Esophagus mucosa (tissue), 1 donor: ENCODE measurements around the gene MIEF1. TPM values are rescaled to one million over a fixed set of nuclear protein-coding genes. Genes with fewer than 3 reads are reported as not detected.

Experiments
- ATAC-seq: fragments of 200-7000 bp; cut with Tn5 transposase; one replicate; pipeline ENCODE4 v1.9.1; 2020
- total RNA-seq: library from RNA; stranded (reverse); gene quantifications from one replicate; pipeline ENCODE4 v1.2.4, GENCODE V29; 2023
- donor health status: DM: yes; HTN: yes; CAD: no.

The MIEF1 gene
- total RNA-seq, 1 donor from 2014 or later: 16.7 TPM

DNA sequence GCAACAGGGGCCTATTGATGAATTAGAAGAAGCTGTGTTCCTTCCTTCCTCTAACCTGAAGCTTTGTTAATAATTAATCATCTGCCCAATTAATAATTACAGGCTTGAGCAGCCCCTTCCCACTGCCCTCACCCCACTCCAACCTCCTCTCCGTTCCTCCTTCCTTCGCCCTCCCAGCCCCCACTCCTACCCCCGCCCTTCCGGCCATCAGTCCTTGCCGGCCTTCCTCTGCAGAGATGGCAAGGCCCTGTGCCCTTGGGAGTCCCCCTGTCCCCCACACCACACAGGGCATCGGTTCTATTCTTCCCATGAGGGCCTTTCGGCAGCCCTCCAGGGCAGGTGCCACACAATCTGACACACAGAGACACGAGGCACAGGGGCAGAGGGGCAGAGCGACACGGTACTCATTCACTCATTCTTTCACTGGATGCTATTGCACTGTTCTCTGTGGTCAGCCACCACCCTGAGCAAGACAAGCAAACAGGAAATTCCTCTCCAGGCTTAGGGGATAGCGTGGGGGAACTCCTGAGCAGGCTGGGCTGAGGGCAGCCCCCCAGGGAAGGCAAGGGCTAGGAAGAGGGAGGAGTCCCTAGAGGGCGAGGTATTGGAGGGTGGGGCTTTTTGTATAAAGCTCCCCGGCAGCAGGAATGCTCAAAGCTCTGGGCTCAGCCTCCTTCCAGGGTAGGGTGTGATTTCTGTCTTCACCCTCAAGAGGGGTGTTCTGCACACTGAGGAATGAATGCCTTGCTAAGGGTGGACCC, 30.5 kb upstream of the MIEF1 start:
- peak; percentile 24 for ATAC-seq

DNA sequence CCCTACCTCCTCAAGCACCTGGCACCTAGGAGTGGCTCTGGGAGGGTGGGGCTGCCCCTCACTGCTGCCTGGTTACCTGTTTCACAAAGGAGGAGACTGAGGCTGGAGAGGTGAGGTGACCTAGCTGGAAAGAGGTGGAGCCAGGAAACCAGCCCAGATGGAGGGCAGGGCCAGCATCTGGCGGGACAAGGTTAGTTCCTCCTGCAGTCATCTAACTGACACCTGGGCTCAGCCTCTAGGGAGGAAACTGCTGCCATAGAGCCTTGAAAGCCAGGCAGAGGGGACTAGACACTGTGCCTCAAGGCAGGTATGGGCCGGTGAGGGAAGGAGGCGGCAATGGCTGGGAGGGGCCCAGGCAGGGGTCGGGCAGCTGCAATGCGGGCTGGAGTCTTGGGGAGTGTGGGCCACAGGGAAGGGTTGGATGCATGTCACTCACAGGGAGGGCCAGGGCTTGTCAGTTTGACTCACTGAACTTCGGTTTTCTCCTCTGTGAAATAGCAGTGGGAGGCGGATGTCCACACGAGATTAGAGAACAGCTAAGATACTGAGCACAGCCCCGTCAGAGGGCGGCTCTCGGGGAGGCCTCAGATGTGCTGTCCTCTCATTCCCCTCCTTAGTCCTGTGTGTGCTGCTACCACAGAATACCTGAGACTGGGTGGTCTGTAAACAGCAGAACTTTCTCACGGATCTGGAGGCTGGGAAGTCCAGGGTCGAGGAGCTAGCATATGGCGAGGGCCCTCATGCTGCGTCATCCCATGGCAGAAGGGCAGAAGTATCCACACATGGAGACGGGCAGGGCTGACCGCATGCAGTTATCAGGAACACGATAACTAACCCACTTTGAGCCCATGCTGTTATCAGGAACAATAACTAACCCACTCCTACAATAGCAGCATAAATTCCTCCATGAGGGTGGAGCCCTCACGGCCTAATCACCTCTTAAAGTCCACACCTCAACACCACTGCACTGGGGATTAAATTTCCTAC, 29.2 kb upstream of the MIEF1 start:
- ATAC-seq: peak; percentile 75

- ATAC-seq: no peak
Observed at GRCh38 chr22:39473851-39474250, 28.2 kb upstream of the MIEF1 start.

- no peak for ATAC-seq
Observed at GRCh38 chr22:39474351-39475111, 27.6 kb upstream of the MIEF1 start.

DNA sequence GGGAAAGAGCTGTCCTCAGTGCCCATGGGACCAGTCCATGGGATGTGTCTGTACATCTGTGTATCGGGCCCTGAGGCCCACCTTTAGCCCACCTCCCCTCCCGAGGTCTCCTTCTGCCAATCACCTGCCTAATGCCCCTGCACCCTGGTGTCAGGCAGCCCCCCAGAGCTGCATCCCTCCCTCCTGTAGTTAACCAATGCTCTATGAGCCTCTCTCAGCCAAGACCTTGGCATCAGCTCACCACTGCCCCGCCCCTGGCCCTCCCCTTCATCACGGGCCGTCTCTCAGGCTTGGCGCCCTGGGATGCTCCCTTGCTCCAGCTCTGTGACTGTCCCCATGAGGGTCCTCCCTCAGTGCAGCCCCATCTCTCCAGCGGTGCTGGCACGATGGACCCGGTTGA, 26.8 kb upstream of the MIEF1 start:
- no peak for ATAC-seq

GRCh38 chr22:39475902-39476301, 26.2 kb upstream of the MIEF1 start:
- ATAC-seq: no peak

- no peak for ATAC-seq
Observed at GRCh38 chr22:39476664-39477063, 25.4 kb upstream of the MIEF1 start.

DNA sequence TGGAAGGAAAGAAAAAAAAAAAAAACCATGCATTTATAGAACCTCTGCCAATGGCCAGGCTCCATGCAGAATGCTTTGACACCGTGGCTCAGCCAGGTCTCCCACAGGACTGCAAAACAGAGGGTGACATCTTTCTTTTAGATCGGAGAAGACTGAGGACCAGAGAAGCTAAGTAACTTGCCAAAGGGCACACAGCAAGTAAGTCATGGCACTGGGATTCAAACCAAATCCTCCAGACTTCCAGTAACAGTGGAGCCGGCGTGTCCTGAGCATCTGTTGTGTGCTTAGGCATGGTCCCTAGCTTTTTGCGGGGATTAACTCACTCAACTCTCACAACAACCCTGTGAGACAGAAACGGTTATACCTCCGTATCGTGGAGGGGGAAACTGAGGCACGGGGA, 24.5 kb upstream of the MIEF1 start:
- ATAC-seq: no peak

DNA sequence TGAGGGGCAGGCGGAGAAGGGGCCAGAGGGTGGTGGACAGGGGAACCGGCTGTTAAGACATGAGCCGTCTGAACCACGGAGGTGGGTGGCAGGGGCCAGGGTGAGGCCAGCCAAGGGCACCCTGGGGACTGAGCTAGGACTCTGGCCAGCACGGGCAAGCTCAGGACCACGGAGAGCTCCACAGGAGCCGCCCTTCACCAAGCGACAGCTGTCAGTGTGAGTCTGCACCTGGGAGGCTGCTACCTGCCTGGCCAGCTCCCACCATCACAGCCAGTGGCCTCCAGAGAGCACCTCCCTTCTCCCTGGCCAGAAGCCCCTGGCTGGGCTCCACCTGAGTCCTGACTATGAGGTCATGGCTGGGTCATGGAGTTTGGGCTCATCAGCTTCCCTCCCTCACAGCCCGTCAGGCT, 23.6 kb upstream of the MIEF1 start:
- peak; percentile 48 for ATAC-seq

- ATAC-seq: no peak
Observed at GRCh38 chr22:39479254-39479653, 22.8 kb upstream of the MIEF1 start.

- ATAC-seq: no peak
Observed at GRCh38 chr22:39480557-39480956, 21.5 kb upstream of the MIEF1 start.

- ATAC-seq: no peak
Observed at GRCh38 chr22:39481054-39481453, 21.0 kb upstream of the MIEF1 start.

- ATAC-seq: no peak
Observed at GRCh38 chr22:39481595-39481994, 20.5 kb upstream of the MIEF1 start.

- ATAC-seq: no peak
Observed at GRCh38 chr22:39482768-39483167, 19.3 kb upstream of the MIEF1 start.

DNA sequence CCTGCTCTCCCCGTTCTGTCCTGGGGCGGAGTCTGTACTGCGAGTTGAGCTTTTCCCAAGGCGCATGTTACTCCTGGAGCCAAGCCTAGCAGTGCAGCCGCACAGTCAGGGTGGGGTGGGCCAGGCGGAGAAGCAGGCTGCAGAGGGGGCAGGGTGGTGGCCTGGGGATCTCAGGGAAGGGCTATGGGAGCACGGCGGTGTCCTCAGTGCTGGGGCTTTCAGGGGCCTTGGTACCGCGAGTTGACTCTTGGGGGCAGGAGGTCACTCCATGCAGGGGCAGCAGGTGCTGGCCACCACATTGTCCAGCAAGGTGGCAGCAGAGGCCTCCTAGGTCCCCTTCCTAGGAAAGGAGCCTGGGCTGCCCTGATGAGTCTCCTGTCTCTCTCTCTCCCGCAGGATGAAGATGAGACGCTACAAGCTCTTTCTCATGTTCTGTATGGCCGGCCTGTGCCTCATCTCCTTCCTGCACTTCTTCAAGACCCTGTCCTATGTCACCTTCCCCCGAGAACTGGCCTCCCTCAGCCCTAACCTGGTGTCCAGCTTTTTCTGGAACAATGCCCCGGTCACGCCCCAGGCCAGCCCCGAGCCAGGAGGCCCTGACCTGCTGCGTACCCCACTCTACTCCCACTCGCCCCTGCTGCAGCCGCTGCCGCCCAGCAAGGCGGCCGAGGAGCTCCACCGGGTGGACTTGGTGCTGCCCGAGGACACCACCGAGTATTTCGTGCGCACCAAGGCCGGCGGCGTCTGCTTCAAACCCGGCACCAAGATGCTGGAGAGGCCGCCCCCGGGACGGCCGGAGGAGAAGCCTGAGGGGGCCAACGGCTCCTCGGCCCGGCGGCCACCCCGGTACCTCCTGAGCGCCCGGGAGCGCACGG, 14.9 kb upstream of the MIEF1 start:
- ATAC-seq: no peak

DNA sequence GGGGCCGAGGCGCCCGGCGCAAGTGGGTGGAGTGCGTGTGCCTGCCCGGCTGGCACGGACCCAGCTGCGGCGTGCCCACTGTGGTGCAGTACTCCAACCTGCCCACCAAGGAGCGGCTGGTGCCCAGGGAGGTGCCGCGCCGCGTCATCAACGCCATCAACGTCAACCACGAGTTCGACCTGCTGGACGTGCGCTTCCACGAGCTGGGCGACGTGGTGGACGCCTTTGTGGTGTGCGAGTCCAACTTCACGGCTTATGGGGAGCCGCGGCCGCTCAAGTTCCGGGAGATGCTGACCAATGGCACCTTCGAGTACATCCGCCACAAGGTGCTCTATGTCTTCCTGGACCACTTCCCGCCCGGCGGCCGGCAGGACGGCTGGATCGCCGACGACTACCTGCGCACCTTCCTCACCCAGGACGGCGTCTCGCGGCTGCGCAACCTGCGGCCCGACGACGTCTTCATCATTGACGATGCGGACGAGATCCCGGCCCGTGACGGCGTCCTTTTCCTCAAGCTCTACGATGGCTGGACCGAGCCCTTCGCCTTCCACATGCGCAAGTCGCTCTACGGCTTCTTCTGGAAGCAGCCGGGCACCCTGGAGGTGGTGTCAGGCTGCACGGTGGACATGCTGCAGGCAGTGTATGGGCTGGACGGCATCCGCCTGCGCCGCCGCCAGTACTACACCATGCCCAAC, 14.1 kb upstream of the MIEF1 start:
- ATAC-seq: no peak

- ATAC-seq: no peak
Observed at GRCh38 chr22:39488563-39489083, 13.5 kb upstream of the MIEF1 start.

- ATAC-seq: no peak
Observed at GRCh38 chr22:39489094-39490068, 12.7 kb upstream of the MIEF1 start.

GRCh38 chr22:39490135-39490798, 11.8 kb upstream of the MIEF1 start:
- ATAC-seq: peak; percentile 90
